HUES48 (cell line): Measurements from ENCODE around the gene KNCN.

Experiments
- H3K27ac ChIP-seq: one replicate; pipeline ENCODE4 v1.7.0; 2013; ENCODE audit warnings: low read depth, low read length, inconsistent platforms
- H3K27me3 ChIP-seq: 2 replicates; pipeline ENCODE4 v1.6.1; 2013; ENCODE audit warnings: mild to moderate bottlenecking, low read length; ENCODE audit not compliant: control insufficient read depth, insufficient read depth
- H3K36me3 ChIP-seq: 2 replicates; pipeline ENCODE4 v1.6.1; 2013; ENCODE audit warnings: low read length; ENCODE audit not compliant: control insufficient read depth, insufficient read depth
- H3K4me1 ChIP-seq: 2 replicates; pipeline ENCODE4 v1.6.1; 2013; ENCODE audit warnings: mild to moderate bottlenecking, low read length; ENCODE audit not compliant: control insufficient read depth, insufficient read depth
- H3K4me3 ChIP-seq: 2 replicates; pipeline ENCODE4 v1.5.1; 2013; ENCODE audit warnings: mild to moderate bottlenecking, low read depth, low read length
- H3K9ac ChIP-seq: 2 replicates; pipeline ENCODE4 v1.6.1; 2013; ENCODE audit warnings: mild to moderate bottlenecking, low read depth, low read length, moderate library complexity
- H3K9me3 ChIP-seq: 2 replicates; pipeline ENCODE4 v1.6.1; 2013; ENCODE audit warnings: low read length; ENCODE audit not compliant: control insufficient read depth, insufficient read depth

Gene KNCN

DNA sequence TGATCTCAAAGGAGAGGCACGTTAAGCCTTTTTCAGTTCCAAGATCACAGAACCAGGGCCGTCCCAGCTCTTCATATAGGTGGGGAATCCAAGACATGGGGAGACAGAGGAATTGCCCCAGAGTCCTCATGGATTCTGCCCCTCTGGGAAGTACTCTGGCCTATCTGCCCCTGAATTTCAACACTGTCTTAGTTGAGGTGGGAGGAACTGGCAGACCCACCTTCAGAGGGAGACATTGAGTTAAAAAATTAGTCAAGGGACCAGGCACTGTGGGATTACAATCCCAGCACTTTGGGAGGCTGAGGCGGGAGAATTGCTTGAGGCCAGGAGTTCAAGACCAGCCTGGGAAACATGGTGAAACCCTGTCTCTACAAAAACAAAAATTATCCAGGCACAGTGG is 2.1 kb upstream of the KNCN start:
- Histone ChIP-seq H3K27ac (no peak overlapping the region), H3K4me1 (peaks cover 7% of the 10 kb centered on the region), H3K27me3 (no peaks in the 10 kb centered on the region), H3K4me3 (no peak overlapping the region), H3K9me3 (no peaks in the 10 kb centered on the region), H3K9ac (no peak overlapping the region), H3K36me3 (no peaks in the 10 kb centered on the region)

DNA sequence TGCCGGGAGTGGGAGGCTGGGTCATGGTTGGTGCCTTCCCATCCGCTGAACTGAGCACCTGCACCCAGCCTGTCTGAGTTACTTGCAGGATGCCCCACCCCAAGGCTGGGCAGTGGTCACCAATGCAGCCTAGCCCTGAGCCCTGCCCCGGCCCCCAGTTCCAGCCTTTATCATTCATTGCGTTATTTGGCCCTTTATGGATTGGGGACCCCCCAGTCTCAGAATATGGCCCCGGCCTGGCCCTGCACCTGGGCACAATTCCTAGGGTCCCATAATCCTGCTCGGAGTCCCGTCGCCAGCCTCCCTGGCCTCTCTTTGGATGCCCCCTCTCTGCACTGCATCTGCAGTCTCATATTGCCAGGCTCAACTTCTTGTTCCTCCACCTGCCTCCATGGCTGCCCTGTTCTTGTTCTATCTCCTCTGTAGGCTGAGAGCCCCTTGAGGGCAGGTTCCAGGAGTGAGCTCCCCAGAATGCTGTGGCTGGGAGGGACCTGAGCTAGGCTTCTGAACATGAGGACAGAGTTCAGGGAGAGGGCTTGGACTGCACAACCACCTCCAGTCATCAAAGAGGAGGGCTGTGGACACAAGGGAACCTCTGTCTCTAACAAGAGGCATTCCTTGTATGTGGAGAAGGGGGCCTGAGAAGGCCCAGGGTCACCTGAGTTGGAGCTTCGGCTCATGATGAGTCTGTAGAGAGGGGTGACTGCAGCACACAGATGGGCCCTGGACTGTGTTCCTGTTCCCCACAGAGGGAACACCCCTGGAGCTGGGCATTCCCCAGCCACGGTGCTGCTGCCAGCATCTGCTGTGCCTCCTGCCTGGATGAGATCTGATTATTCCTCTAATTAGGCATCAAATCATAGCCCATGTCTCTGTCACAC is 1.1 kb upstream of the KNCN start:
- no peak overlapping the region for H3K9ac ChIP-seq
- H3K27me3 ChIP-seq, result peaks cover 2% of the 10 kb centered on the region; the same call in 1 of the 2 replicates
- no peaks in the 10 kb centered on the region for H3K36me3 ChIP-seq
- H3K9me3 ChIP-seq, result no peaks in the 10 kb centered on the region
- no peak overlapping the region for H3K27ac ChIP-seq
- H3K4me3 ChIP-seq, result no peak overlapping the region
- peaks cover 7% of the 10 kb centered on the region for H3K4me1 ChIP-seq

DNA sequence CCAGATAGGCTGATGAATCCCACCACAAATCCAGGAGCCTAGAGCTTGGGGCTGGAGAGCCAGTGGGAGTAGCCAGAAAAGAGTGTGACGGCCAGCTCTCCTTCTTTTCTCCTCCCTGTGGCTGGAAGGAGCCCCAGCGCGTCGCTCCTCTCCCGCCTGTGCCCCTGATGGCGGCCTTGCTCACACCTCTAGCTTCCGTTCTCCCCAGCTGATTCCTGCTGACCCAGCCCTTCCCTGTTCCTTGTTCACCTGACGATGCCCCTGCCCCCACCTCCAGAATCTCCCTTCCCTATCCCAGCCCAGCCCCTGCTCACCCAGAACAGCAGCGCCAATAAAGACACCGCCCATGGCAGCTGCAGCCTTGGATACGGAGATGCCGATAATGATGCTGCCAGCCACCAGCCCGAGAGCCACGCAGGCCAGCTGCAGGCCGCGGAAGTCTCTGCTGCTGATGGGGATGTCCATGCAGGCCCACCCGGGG is 656 bp downstream of the KNCN start:
- H3K36me3 ChIP-seq, result no peaks in the 10 kb centered on the region
- H3K27ac ChIP-seq, result no peak overlapping the region
- H3K27me3 ChIP-seq, result peaks cover 18% of the 10 kb centered on the region
- H3K9me3 ChIP-seq, result no peaks in the 10 kb centered on the region
- H3K4me3 ChIP-seq, result no peak overlapping the region
- H3K9ac ChIP-seq, result no peak overlapping the region
- peaks cover 7% of the 10 kb centered on the region for H3K4me1 ChIP-seq

DNA sequence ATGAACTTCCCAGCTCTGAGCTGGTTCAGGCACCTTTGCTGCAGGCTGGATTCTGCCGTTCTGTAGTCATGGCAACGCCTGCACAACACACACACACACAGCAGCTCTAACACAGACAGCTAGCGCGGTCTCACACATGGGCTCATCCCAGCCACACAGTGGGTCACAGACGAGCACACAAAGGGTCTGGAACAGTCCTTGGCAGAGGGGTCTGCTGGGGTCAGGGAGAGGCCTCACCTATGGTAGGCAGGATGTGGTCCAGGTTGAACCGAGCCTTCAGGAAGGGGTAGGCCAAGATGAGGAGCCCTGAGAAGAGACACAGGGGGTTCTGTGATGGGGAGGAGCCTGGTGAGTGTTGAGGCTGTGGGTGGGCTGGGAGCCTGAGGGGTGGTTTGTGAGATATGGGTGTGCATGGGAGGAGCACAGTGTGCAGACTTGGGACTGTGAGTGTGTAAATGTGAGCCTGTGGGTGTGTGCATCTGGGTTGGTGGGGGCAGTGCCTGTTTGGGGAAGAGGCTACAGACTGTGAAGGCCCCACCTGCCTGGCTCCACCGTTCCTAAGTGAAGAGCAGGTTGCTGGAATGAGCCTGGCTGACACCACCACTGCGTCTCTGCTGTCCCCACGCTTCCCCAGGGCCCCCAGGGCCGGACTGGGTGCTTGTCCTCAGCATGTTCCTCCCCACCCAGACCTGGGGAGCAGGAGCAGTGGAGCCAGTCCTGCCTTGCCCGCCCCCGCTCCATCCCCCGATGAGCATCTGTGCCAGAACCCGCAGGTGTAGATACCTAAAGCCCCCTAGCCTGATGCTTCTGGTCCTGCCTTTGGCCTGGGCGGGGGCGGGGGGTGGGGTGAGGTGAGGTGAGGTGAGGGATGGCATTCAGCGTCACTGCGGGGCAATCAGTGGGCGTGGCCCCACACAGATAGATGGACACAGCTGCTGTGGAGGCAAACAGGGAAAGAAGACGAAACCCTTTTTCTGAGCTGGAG is 1.5 kb downstream of the KNCN start:
- Histone ChIP-seq H3K9me3 (no peaks in the 10 kb centered on the region), H3K4me1 (peaks cover 7% of the 10 kb centered on the region), H3K4me3 (no peak overlapping the region)

DNA sequence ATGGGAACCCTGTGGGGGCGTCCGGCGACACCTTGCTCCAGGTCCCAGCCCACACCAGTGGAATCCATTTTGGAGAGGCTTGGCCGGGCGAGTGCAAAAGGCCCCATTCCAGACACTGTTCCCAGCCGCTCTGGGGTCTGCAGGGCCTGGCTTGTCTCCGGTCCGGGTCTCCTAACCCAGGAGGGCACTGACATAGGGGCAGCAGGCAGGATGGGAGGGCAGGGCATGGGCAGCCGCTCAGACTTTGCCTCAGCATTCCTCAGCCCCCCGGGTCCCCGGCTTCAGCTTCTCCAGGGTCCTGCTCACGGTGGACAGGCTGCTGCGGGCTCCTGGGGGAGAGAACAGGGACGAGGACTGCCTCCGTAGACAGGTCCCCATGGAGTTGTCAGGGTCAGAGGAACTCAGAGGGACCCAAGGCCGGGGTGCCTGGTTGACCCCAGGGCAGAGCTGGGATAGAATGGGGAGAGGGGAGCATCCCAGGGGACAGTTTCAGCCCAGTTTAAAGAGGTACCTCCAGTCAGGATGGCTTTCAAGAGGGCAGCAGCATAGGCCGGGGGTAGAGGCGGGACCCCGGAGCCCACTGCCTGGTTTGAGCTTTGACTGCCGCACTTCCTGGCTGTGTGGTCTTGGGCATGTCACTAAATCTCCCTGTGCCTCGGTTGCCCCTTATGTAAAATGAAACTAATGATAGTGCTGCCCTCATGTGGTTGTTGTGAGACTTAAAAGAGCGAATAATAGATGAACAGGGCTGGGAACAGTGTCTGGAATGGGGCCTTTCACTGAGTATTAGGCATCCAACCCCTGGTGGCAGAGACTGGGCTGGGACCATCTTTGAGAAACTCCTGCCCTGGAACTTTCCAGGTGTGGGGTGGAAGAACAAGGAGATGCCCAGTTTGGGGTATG is 3.7 kb downstream of the KNCN start:
- Histone ChIP-seq H3K4me3 (no peak overlapping the region), H3K36me3 (no peaks in the 10 kb centered on the region), H3K27ac (no peak overlapping the region), H3K27me3 (peaks cover 49% of the 10 kb centered on the region), H3K9ac (no peak overlapping the region), H3K4me1 (peaks cover 21% of the 10 kb centered on the region), H3K9me3 (no peaks in the 10 kb centered on the region)

More for the DNA sequence above, 1.5 kb downstream of the KNCN start:
- Histone ChIP-seq H3K27ac (no peak overlapping the region), H3K9ac (no peak overlapping the region), H3K27me3 (peaks cover 26% of the 10 kb centered on the region), H3K36me3 (no peaks in the 10 kb centered on the region)

DNA sequence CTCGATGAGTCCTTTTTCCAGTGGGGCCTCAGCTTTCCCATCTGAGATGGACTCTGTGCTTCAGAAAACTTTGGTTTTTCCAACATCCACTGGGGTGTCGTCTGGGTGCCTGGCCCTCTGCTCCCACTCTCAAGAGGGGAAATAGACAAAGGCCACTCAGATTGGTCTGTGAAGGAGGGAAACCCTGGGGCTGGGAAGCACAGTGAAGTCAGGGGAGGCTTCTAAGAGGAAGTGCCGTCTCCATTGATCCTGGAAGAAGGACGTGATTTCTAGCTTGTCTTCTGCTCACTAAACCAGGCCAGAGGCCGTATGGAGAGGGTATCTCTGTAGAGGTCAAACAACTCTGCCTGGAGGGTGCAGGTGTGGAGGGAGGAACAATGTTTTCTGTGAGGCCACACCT is 5.2 kb downstream of the KNCN start:
- Histone ChIP-seq H3K9ac (no peak overlapping the region), H3K27ac (no peak overlapping the region), H3K9me3 (no peaks in the 10 kb centered on the region), H3K4me3 (no peak overlapping the region), H3K4me1 (peaks cover 21% of the 10 kb centered on the region), H3K27me3 (peaks cover 63% of the 10 kb centered on the region), H3K36me3 (no peaks in the 10 kb centered on the region)

DNA sequence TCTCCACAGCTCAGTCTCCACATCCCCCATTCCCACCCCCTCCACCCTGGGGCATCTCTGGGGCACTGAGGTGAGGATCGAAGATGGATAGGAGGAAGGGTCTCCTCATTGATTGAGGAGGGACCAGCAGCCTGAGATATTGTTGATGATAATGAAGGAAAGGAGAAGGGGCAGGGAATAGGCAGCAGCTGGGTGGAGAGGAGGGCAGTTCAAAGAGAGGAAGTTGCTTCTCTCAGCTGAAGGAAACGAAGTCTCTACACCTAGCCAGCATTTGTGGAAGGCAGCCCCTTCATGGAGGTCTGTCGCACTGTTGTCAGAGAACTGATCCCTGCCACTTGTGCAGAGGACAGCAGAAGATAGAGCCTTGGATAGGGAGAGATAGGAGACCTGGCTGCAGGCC is 5.7 kb downstream of the KNCN start:
- Histone ChIP-seq H3K4me1 (peaks cover 17% of the 10 kb centered on the region), H3K9ac (no peak overlapping the region), H3K27me3 (peaks cover 68% of the 10 kb centered on the region)

DNA sequence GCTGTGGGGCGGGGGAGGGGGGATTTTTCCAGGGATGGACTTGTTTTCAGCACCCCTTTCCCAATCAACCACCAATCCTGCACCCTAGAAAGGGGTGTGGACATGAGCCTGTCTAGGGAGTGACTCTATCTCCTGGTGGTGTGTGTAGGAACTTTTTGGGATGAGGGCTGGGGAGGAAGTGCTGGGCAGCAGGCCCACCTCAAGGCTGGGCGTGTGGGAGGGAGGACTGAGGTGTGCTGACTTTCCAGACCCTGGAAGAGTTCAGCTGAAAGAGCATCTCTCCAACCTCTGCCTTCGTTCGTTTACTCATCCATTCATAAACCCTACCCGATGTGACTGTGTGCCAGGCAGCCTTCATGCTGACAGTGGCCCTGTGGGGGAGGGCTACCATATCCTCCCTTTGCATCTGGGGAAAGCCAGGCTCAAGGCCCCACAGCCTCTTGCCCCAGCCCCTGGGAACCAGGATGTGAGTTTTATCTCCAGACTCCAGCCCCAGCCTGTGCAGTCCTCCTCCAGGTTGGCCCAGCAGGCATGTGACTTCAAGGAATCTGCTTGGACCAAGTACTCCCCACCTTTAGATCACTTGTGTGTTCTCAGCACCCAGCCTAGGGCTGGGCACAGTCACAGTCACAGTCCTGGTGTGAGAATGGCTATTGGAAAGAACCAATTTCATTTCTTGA is 6.7 kb downstream of the KNCN start:
- H3K36me3 ChIP-seq, result no peaks in the 10 kb centered on the region
- H3K27ac ChIP-seq, result no peak overlapping the region
- peak overlapping the region; percentile 62; the same call in 1 of the 2 replicates for H3K4me3 ChIP-seq
- no peaks in the 10 kb centered on the region for H3K9me3 ChIP-seq
- peaks cover 14% of the 10 kb centered on the region for H3K4me1 ChIP-seq
- H3K27me3 ChIP-seq, result peaks cover 78% of the 10 kb centered on the region
- H3K9ac ChIP-seq, result no peak overlapping the region

More for the DNA sequence above, 5.7 kb downstream of the KNCN start:
- Histone ChIP-seq H3K4me3 (no peak overlapping the region), H3K9me3 (no peaks in the 10 kb centered on the region), H3K36me3 (no peaks in the 10 kb centered on the region), H3K27ac (no peak overlapping the region)

DNA sequence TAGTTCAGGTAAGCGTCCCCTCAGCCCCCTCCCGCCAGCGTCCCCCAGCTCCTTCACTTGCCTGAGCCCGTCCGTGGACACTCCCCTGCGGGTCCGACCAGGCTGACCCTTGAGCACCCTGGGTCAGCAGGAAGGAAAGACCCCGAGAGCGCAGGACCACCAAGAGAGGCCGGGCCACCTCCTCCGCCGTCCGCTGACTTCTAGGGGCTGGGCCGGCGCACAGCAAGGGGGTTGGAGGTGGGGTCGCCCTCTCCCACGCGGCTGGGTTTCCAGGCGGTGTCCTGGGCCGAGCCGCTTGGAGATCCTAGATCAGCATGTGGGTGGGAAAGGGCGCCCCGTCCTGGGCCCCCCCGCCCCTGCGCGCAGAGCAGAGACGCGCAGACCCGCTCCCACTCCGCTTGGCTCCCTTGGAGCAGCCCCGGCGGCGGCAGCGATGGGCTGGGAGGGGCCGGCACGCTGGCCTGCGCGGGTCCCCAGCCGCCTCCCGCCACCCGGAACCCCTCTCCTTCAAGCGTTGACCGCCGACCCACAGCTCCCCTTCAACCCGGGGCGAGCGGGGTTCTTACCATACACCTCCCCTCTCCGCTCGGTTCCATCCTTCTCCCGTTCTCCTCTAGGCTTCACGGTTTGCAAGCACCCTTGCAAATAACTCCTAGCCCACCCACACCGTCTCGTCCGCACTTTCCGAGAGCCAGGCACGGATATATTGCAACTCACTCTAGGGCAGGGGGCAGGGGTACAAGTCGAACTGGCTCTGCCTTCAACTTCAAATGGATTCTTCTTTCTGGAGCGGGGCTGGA is 7.5 kb downstream of the KNCN start:
- Histone ChIP-seq H3K4me1 (peaks cover 14% of the 10 kb centered on the region), H3K9ac (no peak overlapping the region), H3K27ac (no peak overlapping the region), H3K4me3 (peak overlapping the region; percentile 62), H3K36me3 (no peaks in the 10 kb centered on the region), H3K9me3 (no peaks in the 10 kb centered on the region), H3K27me3 (peaks cover 85% of the 10 kb centered on the region)
